MCF 10A (cell line): ENCODE data around the gene NWD2. TPM values are rescaled to one million over a fixed set of nuclear protein-coding genes. Genes with fewer than 3 reads are reported as not detected.

ENCODE experiments used
- BruUV-seq: library from RNA; stranded (reverse); fragments of 400-500 nt; replicated peaks from 2 replicates; lab custom pipeline; 2021; lab: Mats Ljungman, UMichigan
- CTCF ChIA-PET: fragments of 300-600 bp; sonication (Branson Sonifier 250); formaldehyde crosslinking; extraction: SDS; loops from one replicate; lab custom pipeline; 2021; ENCODE audit warnings: antibody characterized with exemption, inconsistent platforms; lab: Yijun Ruan, JAX
- POLR2A ChIA-PET: fragments of 300-600, 350-650 bp; sonication (Branson Sonifier 250); formaldehyde crosslinking; extraction: SDS; loops from one replicate; lab custom pipeline; 2020; ENCODE audit warnings: antibody characterized with exemption, inconsistent platforms; lab: Yijun Ruan, JAX
- DNase-seq: peaks from one replicate; pipeline ENCODE4 v3.0.0-alpha.2; 2018; ENCODE audit not compliant: unreplicated experiment
- H3K27ac Mint-ChIP-seq: one replicate; pipeline ENCODE4 v1.8.0; 2022; ENCODE audit warnings: mild to moderate bottlenecking, low read depth, mixed read lengths; ENCODE audit not compliant: unreplicated experiment
- H3K27me3 Mint-ChIP-seq: one replicate; pipeline ENCODE4 v1.8.0; 2022; ENCODE audit warnings: mixed read lengths; ENCODE audit not compliant: insufficient read depth, unreplicated experiment
- H3K36me3 Mint-ChIP-seq: one replicate; pipeline ENCODE4 v1.8.0; 2022; ENCODE audit warnings: mild to moderate bottlenecking, moderate library complexity, mixed read lengths; ENCODE audit not compliant: insufficient read depth, unreplicated experiment
- H3K4me1 Mint-ChIP-seq: one replicate; pipeline ENCODE4 v1.8.0; 2022; ENCODE audit warnings: mixed read lengths; ENCODE audit not compliant: insufficient read depth, unreplicated experiment
- H3K4me3 Mint-ChIP-seq: one replicate; pipeline ENCODE4 v1.8.0; 2022; ENCODE audit warnings: mild to moderate bottlenecking, moderate library complexity, mixed read lengths; ENCODE audit not compliant: unreplicated experiment
- H3K9me3 Mint-ChIP-seq: one replicate; pipeline ENCODE4 v1.8.0; 2022; ENCODE audit warnings: mixed read lengths; ENCODE audit not compliant: unreplicated experiment
- CTCF ChIP-seq: fragments of 200-600 bp; IDR thresholded peaks from one replicate; pipeline ENCODE4 v1.8.0; 2022; ENCODE audit warnings: antibody characterized with exemption, mild to moderate bottlenecking; ENCODE audit not compliant: unreplicated experiment
- intact Hi-C: fragments of 100-400 bp; cut with micrococcal nuclease; formaldehyde crosslinking; loops from 2 replicates; pipeline ENCODE4 v1.14.1; 2022
- total RNA-seq: library from RNA; stranded (reverse); gene quantifications from 2 replicates; pipeline ENCODE4 v1.2.3, GENCODE V29; 2022

Gene NWD2
- total RNA-seq, 1 experiment from 2014 or later: not detected

GRCh38 chr4:37392521-37393255 is 148.1 kb downstream of the NWD2 start:
- Mint-ChIP-seq H3K27me3 (no peaks in the 10 kb centered on the region), H3K36me3 (no peaks in the 10 kb centered on the region), H3K4me3 (no peak overlapping the region), H3K4me1 (no peaks in the 10 kb centered on the region), H3K9me3 (no peaks in the 10 kb centered on the region), H3K27ac (no peak overlapping the region)
- CTCF ChIA-PET: interaction anchor here (0.9 to 4.3 kb wide), 6 partner anchors 10 to 1041 kb away, joined by 3 to 22 read pairs (median 4); no protein-coding TSS in a partner anchor
- no peak for TF ChIP-seq CTCF
- no TSS peak for BruUV-seq
- peak; percentile 43 for DNase-seq
- POLR2A ChIA-PET: interaction anchor here (0.6 kb wide), 1 partner anchor 20 kb away, joined by 3 read pairs; no protein-coding TSS in a partner anchor
- intact Hi-C loops: loop anchor here (5.0 kb wide), 1 partner anchor 400 kb away; no protein-coding TSS in a partner anchor

GRCh38 chr4:37393321-37393720 is 148.8 kb downstream of the NWD2 start:
- Mint-ChIP-seq H3K36me3 (no peaks in the 10 kb centered on the region), H3K4me3 (no peak overlapping the region), H3K27me3 (no peaks in the 10 kb centered on the region), H3K9me3 (no peaks in the 10 kb centered on the region), H3K4me1 (no peaks in the 10 kb centered on the region), H3K27ac (no peak overlapping the region)
- ChIA-PET POLR2A (interaction anchor here (0.6 kb wide), 1 partner anchor 21 kb away, joined by 3 read pairs; no protein-coding TSS in a partner anchor), CTCF (interaction anchor here (0.7 to 4.3 kb wide), 5 partner anchors 11 to 995 kb away, joined by 3 to 22 read pairs (median 4); no protein-coding TSS in a partner anchor)
- intact Hi-C loops: loop anchor here (5.0 kb wide), 1 partner anchor 399 kb away; no protein-coding TSS in a partner anchor
- BruUV-seq: no TSS peak
- no peak for DNase-seq
- TF ChIP-seq CTCF: no peak

GRCh38 chr4:37393889-37394288 is 149.3 kb downstream of the NWD2 start:
- no peak for TF ChIP-seq CTCF
- no peaks in the 10 kb centered on the region for H3K27me3 Mint-ChIP-seq
- no peaks in the 10 kb centered on the region for H3K4me1 Mint-ChIP-seq
- no peaks in the 10 kb centered on the region for H3K36me3 Mint-ChIP-seq
- intact Hi-C loops: loop anchor here (5.0 kb wide), 1 partner anchor 398 kb away; no protein-coding TSS in a partner anchor
- no peak overlapping the region for H3K27ac Mint-ChIP-seq
- ChIA-PET POLR2A (no interaction called here), CTCF (interaction anchor here (0.7 to 2.3 kb wide), 2 partner anchors 63 to 979 kb away, joined by 3 to 10 read pairs; no protein-coding TSS in a partner anchor)
- DNase-seq: no peak
- no TSS peak for BruUV-seq
- H3K9me3 Mint-ChIP-seq: no peaks in the 10 kb centered on the region
- H3K4me3 Mint-ChIP-seq: no peak overlapping the region

GRCh38 chr4:37397505-37397904 is 153.0 kb downstream of the NWD2 start:
- H3K27me3 Mint-ChIP-seq: no peaks in the 10 kb centered on the region
- BruUV-seq: no TSS peak
- no peak for TF ChIP-seq CTCF
- no peaks in the 10 kb centered on the region for H3K4me1 Mint-ChIP-seq
- no peak overlapping the region for H3K4me3 Mint-ChIP-seq
- CTCF ChIA-PET: no interaction called here
- peaks cover 11% of the 10 kb centered on the region for H3K9me3 Mint-ChIP-seq
- DNase-seq: no peak
- H3K27ac Mint-ChIP-seq: no peak overlapping the region
- H3K36me3 Mint-ChIP-seq: no peaks in the 10 kb centered on the region
- intact Hi-C loops: no loop called here
- POLR2A ChIA-PET: no interaction called here
